Activated T-helper 1 cell treated with Interleukin-2 at 50 U/mL for 16 hours (primary cell): ENCODE measurements around the gene ZNF219.
A peak's percentile ranks its signal among the peaks of the same experiment; 100 is the strongest.

Experiments
- DNase-seq: peaks from one replicate; pipeline ENCODE4 v3.0.0-alpha.2; 2020; ENCODE audit warnings: low read depth

The ZNF219 gene

GRCh38 chr14:21101802-21102413 is 3.5 kb upstream of the ZNF219 start:
- DNase-seq: no peak

GRCh38 chr14:21100931-21101330 is 2.5 kb upstream of the ZNF219 start, which contains the start of gene TMEM253:
Gene TMEM253 (plus strand): TSS chr14:21101066. CDS start chr14:21101344, 278 bp downstream.
- no peak for DNase-seq

- DNase-seq: no peak
These were observed 1.1 kb upstream of the ZNF219 start for GRCh38 chr14:21099596-21099985.

GRCh38 chr14:21098892-21099595 is 589 bp upstream of the ZNF219 start:
- DNase-seq: no peak

GRCh38 chr14:21097636-21098075 is 799 bp downstream of the ZNF219 start:
- no peak for DNase-seq

GRCh38 chr14:21096978-21097635 is 1.3 kb downstream of the ZNF219 start:
- DNase-seq: no peak

GRCh38 chr14:21096438-21096837 is 2.0 kb downstream of the ZNF219 start:
- no peak for DNase-seq

GRCh38 chr14:21095430-21096205 is 2.8 kb downstream of the ZNF219 start:
- DNase-seq: no peak

- DNase-seq: no peak
These were observed 4.4 kb downstream of the ZNF219 start for GRCh38 chr14:21093769-21094681.

GRCh38 chr14:21093018-21093417 is 5.4 kb downstream of the ZNF219 start:
- DNase-seq: no peak

GRCh38 chr14:21092273-21093011 is 6.0 kb downstream of the ZNF219 start:
- DNase-seq: peak; percentile 83

- DNase-seq: no peak
These were observed 6.6 kb downstream of the ZNF219 start for GRCh38 chr14:21091821-21092272.

GRCh38 chr14:21090940-21091663 is 7.4 kb downstream of the ZNF219 start:
- no peak for DNase-seq

- DNase-seq: no peak
These were observed 8.1 kb downstream of the ZNF219 start for GRCh38 chr14:21090194-21090939.

- no peak for DNase-seq
These were observed 8.6 kb downstream of the ZNF219 start for GRCh38 chr14:21089877-21090193.

- no peak for DNase-seq
These were observed 9.2 kb downstream of the ZNF219 start for GRCh38 chr14:21089271-21089670.

- no peak for DNase-seq
These were observed 9.8 kb downstream of the ZNF219 start for GRCh38 chr14:21088687-21089086.

- DNase-seq: peak; percentile 58
These were observed 11.0 kb downstream of the ZNF219 start for GRCh38 chr14:21087294-21088091.
